Suprapubic skin (tissue), 3 donors: ENCODE results near the gene SCAI.

ENCODE experiments used
- CTCF ChIP-seq, 2 donors: fragments of 200-600 bp in 1 of 2; fragments of 450-650 bp in 1 of 2; sonication (generic) in 1 of 2; IDR thresholded peaks; one replicate each; pipeline ENCODE4 v1.5.1; 2016 to 2019; ENCODE audit warnings: antibody characterized with exemption in 2 of 2, mild to moderate bottlenecking in 1 of 2, moderate library complexity in 1 of 2
- POLR2A ChIP-seq, 2 donors: fragments of 450-650 bp; IDR thresholded peaks; one replicate each; pipeline ENCODE4 v1.6.1; 2017; ENCODE audit warnings: antibody characterized with exemption in 2 of 2, mild to moderate bottlenecking in 2 of 2, moderate library complexity in 2 of 2

- TF ChIP-seq POLR2A (IDR thresholded peaks at IDR 0.05) (no peak), CTCF (IDR thresholded peaks at IDR 0.05) (no peak)
Measured at GRCh38 chr9:125190361-125190801, 47.1 kb upstream of the SCAI start.
